Measurements from ENCODE around the gene CCT7. TPM values are rescaled to one million over a fixed set of nuclear protein-coding genes. Genes with fewer than 3 reads are reported as not detected.
A peak's percentile ranks its signal among the peaks of the same experiment; 100 is the strongest.

The CCT7 gene
- total RNA-seq, 4 donors from 2014 or later = 194 to 245 (median 212) TPM

- peaks cover 0 to 8% (median 3%) of the 10 kb centered on the region in 4 donors for H3K4me1 ChIP-seq
- no peak for TF ChIP-seq POLR2A (IDR thresholded peaks at IDR 0.05)
- TF ChIP-seq EP300 (IDR thresholded peaks at IDR 0.05) = no peak
- no peak for TF ChIP-seq CTCF (IDR thresholded peaks at IDR 0.05)
- H3K36me3 ChIP-seq = no peaks in the 10 kb centered on the region
- H3K27me3 ChIP-seq = peaks cover 0 to 43% of the 10 kb centered on the region in 2 donors
- WGBS, 2 donors = 80 to 94% methylated on average over 1 of the region's 1 CpG
- H3K9me3 ChIP-seq = peaks cover 0 to 19% (median 0%) of the 10 kb centered on the region in 4 donors
- no peak overlapping the region for H3K4me3 ChIP-seq
- DNase-seq (ENCODE audit: low spot score in 2 of 2) = no peak
- H3K27ac ChIP-seq = no peak overlapping the region
These were observed 38.2 kb downstream of the CCT7 start for GRCh38 chr2:73272270-73272669.

GRCh38 chr2:73279852-73280251, 45.7 kb downstream of the CCT7 start:
- peaks cover 0 to 17% (median 6%) of the 10 kb centered on the region in 4 donors for H3K4me1 ChIP-seq
- H3K27ac ChIP-seq = no peak overlapping the region
- H3K9me3 ChIP-seq = peaks cover 0 to 9% (median 0%) of the 10 kb centered on the region in 4 donors
- no peak for DNase-seq (ENCODE audit: low spot score in 2 of 2)
- TF ChIP-seq EP300 (IDR thresholded peaks at IDR 0.05) = no peak
- TF ChIP-seq POLR2A (IDR thresholded peaks at IDR 0.05) = no peak
- TF ChIP-seq CTCF (IDR thresholded peaks at IDR 0.05) = no peak
- H3K36me3 ChIP-seq = no peaks in the 10 kb centered on the region
- no peak overlapping the region for H3K4me3 ChIP-seq
- H3K27me3 ChIP-seq = peaks cover 0 to 26% of the 10 kb centered on the region in 2 donors
- WGBS, 2 donors = 67 to 74% methylated on average over 9 of the region's 9 CpGs

- TF ChIP-seq EP300 (IDR thresholded peaks at IDR 0.05) (no peak), POLR2A (IDR thresholded peaks at IDR 0.05) (no peak), CTCF (IDR thresholded peaks at IDR 0.05) (no peak)
- Histone ChIP-seq H3K4me3 (no peak overlapping the region), H3K9me3 (peaks cover 0 to 9% (median 0%) of the 10 kb centered on the region in 4 donors), H3K27me3 (peaks cover 0 to 39% of the 10 kb centered on the region in 2 donors), H3K36me3 (no peaks in the 10 kb centered on the region), H3K27ac (no peak overlapping the region), H3K4me1 (peaks cover 0 to 22% (median 6%) of the 10 kb centered on the region in 4 donors)
- no peak for DNase-seq (ENCODE audit: low spot score in 2 of 2)
These were observed 47.1 kb downstream of the CCT7 start for GRCh38 chr2:73281244-73281643.

DNA sequence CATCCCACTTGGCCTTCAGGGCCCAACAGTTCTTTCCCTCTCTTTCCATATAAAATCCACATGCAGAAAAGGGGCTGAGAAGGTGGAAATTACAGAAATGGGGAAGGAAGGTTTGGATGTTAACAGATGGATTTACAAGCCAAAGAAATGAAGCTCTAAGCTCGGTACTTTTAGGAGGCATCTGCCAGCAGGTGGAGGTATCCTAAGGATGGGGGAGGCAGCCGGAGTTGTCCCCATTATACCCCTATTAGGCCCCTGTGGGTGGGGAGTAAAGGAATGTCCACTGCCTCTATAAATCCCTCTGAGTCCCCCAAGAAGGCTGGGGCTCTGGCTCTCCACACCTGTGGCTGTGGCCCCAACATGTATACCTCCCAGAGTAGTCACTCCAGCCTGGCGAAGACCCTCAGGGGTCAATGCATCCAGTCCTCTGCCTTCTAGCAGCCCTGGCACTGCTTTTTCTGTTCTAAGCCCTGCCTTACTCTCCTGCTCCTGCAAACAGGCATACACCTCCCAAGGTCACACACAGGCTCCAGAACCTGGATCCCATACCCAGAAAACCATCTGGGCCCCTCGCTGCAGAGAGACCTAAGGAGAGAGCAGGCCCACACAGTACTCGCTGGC, 48.9 kb downstream of the CCT7 start:
- TF ChIP-seq CTCF (IDR thresholded peaks at IDR 0.05) = no peak
- TF ChIP-seq EP300 (IDR thresholded peaks at IDR 0.05) = no peak
- TF ChIP-seq POLR2A (IDR thresholded peaks at IDR 0.05) = no peak
- Histone ChIP-seq H3K4me3 (no peak overlapping the region), H3K4me1 (peaks cover 0 to 22% (median 6%) of the 10 kb centered on the region in 4 donors), H3K9me3 (no peaks in the 10 kb centered on the region), H3K36me3 (no peaks in the 10 kb centered on the region), H3K27me3 (peaks cover 0 to 43% of the 10 kb centered on the region in 2 donors), H3K27ac (no peak overlapping the region)
- 33 to 38% methylated on average over 5 of the region's 5 CpGs for WGBS, 2 donors
- DNase-seq (ENCODE audit: low spot score in 2 of 2) = no peak

- H3K4me1 ChIP-seq = peaks cover 0 to 22% (median 6%) of the 10 kb centered on the region in 4 donors
- H3K9me3 ChIP-seq = no peaks in the 10 kb centered on the region
- H3K27me3 ChIP-seq = peaks cover 0 to 49% of the 10 kb centered on the region in 2 donors
- no peaks in the 10 kb centered on the region for H3K36me3 ChIP-seq
- TF ChIP-seq CTCF (IDR thresholded peaks at IDR 0.05) = no peak
- no peak for TF ChIP-seq EP300 (IDR thresholded peaks at IDR 0.05)
- TF ChIP-seq POLR2A (IDR thresholded peaks at IDR 0.05) = no peak
- DNase-seq (ENCODE audit: low spot score in 2 of 2) = no peak
- peak overlapping the region; percentile 42 to 66 (median 52) for H3K4me3 ChIP-seq
- H3K27ac ChIP-seq = peak overlapping the region in 1 of 4 donors; percentile 29
- 3 to 7% methylated on average over 26 to 28 of the region's 43 CpGs for WGBS, 2 donors
These were observed 49.6 kb downstream of the CCT7 start for GRCh38 chr2:73283545-73284295.
